Measurements from ENCODE around the gene TMEM95.

- no peak for TF ChIP-seq CTCF (conservative IDR thresholded peaks at IDR 0.05 in 1 of 2, IDR thresholded peaks at IDR 0.05 in 1 of 2; ENCODE audit: low read depth in 1 of 2, low read length in 2 of 2)
- no peak for TF ChIP-seq EZH2 (IDR thresholded peaks at IDR 0.05; ENCODE audit: low read length, missing control alignments)
Measured at GRCh38 chr17:7346761-7347614, 8.0 kb upstream of the TMEM95 start.
